GM10266 (cell line): ENCODE data around the gene KRTAP13-3.

Source experiments
- DNase-seq: peaks from one replicate; pipeline ENCODE4 v3.0.0; 2012; ENCODE audit errors: extremely low spot score
- CTCF ChIP-seq: IDR thresholded peaks from 2 replicates; pipeline ENCODE4 v1.5.1; 2012; ENCODE audit warnings: mild to moderate bottlenecking, low read depth; ENCODE audit not compliant: control insufficient read depth, insufficient read depth; ENCODE audit errors: missing control alignments

Gene KRTAP13-3

GRCh38 chr21:30439975-30440374, 14.2 kb upstream of the KRTAP13-3 start, which contains the start of gene KRTAP15-1:
Gene KRTAP15-1, plus strand, starts transcription at chr21:30440275. Its CDS starts 53 bp downstream, at chr21:30440328.
- DNase-seq = no peak
- no peak for TF ChIP-seq CTCF

- TF ChIP-seq CTCF = no peak
- no peak for DNase-seq
These were observed 11.4 kb upstream of the KRTAP13-3 start for GRCh38 chr21:30437010-30437565.

GRCh38 chr21:30434033-30434631, 8.4 kb upstream of the KRTAP13-3 start:
- peak; percentile 17 for TF ChIP-seq CTCF
- DNase-seq = no peak

- no peak for DNase-seq
- TF ChIP-seq CTCF = no peak
These were observed 4.5 kb upstream of the KRTAP13-3 start, which contains the start of gene KRTAP13-4 for GRCh38 chr21:30430170-30430655. Gene KRTAP13-4, plus strand, starts transcription at chr21:30430220. Its CDS starts 56 bp downstream, at chr21:30430276.

- DNase-seq = no peak
- TF ChIP-seq CTCF = no peak
These were observed 1.0 kb upstream of the KRTAP13-3 start for GRCh38 chr21:30426731-30427130.

- TF ChIP-seq CTCF = no peak
- no peak for DNase-seq
These were observed 9.7 kb downstream of the KRTAP13-3 start for GRCh38 chr21:30415993-30416392.
